Camera-type eye (tissue), 1 donor: ENCODE data around the gene GCNT3. TPM values are rescaled to one million over a fixed set of nuclear protein-coding genes. Genes with fewer than 3 reads are reported as not detected.

Source experiments
- total RNA-seq: library from RNA; depleted of rRNA; stranded (reverse); fragments of >200 nt; gene quantifications from one replicate; pipeline ENCODE4 v1.2.3, GENCODE V29; 2014

Gene GCNT3
- 0.99 TPM for total RNA-seq

GRCh38 chr15:59611276-59612260 lies at the start of gene GCNT3:
TSS of gene GCNT3 (plus strand) at chr15:59611783. CDS start at chr15:59618239, 6,456 bp downstream.

GRCh38 chr15:59656897-59657634 lies 45.5 kb downstream of the GCNT3 start, which contains the start of gene GTF2A2:
TSS of gene GTF2A2 (minus strand) at chr15:59657515. CDS start at chr15:59652277, 5,238 bp downstream.

Other genes with a start within 250 kb of the GCNT3 start
- gene MYO1E, start 238.9 kb upstream of the GCNT3 start, total RNA-seq, result 48.5 TPM
- 4.2 TPM for gene FAM81A, start 173.6 kb upstream of the GCNT3 start, total RNA-seq
- gene GTF2A2, start 45.7 kb downstream of the GCNT3 start, total RNA-seq, result 28.6 TPM
- 121 TPM for gene BNIP2, start 77.5 kb downstream of the GCNT3 start, total RNA-seq